Measurements from ENCODE around the gene CDKN1C.

The CDKN1C gene

GRCh38 chr11:2928605-2929530 lies 43.3 kb upstream of the CDKN1C start, which contains the start of gene PHLDA2:
PHLDA2 (minus strand) TSS chr11:2929420; CDS start chr11:2929364, 56 bp downstream.
- Histone ChIP-seq H3K9ac (ENCODE audit: low read length) (peak within 1 kb of the TSS; percentile 81), H3K27me3 (ENCODE audit: control insufficient read depth, insufficient read depth, low read length) (peaks cover 32% of the 10 kb centered on the region), H3K27ac (ENCODE audit: low read depth, low read length) (peak within 1 kb of the TSS; percentile 42; the same call in 1 of the 2 replicates), H3K4me1 (ENCODE audit: control insufficient read depth, insufficient read depth, low read length) (peaks cover 29% of the 10 kb centered on the region), H3K4me3 (ENCODE audit: low read depth, low read length) (peak within 1 kb of the TSS; percentile 84), H3K9me3 (ENCODE audit: control insufficient read depth, insufficient read depth, low read depth, low read length) (no peaks in the 10 kb centered on the region), H3K36me3 (ENCODE audit: control insufficient read depth, insufficient read depth, low read length) (no peaks in the 10 kb centered on the region)

DNA sequence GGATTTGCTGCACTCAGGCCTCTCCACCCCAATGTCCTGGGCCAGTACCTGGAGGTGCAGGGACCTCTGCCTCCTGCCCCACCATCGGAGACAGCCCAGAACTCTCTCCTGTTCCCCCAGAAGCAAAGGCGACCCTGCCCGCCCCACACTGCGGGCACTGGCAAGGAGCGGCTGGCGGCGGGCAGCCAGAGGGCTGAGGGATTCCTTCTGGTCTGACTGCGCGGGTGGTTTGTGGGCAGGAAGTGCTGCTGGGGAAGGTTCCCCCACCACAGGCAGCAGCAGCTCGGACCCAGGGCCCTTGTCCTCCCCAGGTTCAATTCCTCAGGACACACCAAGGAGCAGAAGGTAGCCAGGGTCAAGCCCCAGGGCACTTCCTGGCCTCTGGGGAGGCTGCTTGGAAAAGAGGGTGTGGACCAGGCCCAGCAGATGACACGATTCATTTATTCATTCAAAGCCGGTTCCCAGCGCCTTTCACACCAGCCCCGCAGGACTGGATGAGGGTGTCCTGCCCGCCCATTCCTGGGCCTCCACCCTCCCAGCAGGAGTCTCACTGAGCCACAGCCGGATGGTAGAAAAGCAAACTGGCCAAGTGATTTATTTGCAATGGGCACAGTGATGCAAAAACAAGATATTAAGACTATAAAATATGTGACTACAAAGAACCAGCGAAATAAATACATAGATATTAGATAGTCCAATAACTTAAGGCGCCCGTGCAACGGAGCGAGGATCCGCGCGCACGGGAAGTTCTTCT lies 42.5 kb upstream of the CDKN1C start:
- Histone ChIP-seq H3K9ac (ENCODE audit: low read length) (peak overlapping the region; percentile 81), H3K27me3 (ENCODE audit: control insufficient read depth, insufficient read depth, low read length) (peaks cover 32% of the 10 kb centered on the region), H3K36me3 (ENCODE audit: control insufficient read depth, insufficient read depth, low read length) (no peaks in the 10 kb centered on the region), H3K4me3 (ENCODE audit: low read depth, low read length) (peak overlapping the region; percentile 84), H3K9me3 (ENCODE audit: control insufficient read depth, insufficient read depth, low read depth, low read length) (no peaks in the 10 kb centered on the region), H3K27ac (ENCODE audit: low read depth, low read length) (no peak overlapping the region; the same call in 1 of the 2 replicates), H3K4me1 (ENCODE audit: control insufficient read depth, insufficient read depth, low read length) (peaks cover 26% of the 10 kb centered on the region)

GRCh38 chr11:2927121-2927800 lies 41.7 kb upstream of the CDKN1C start:
- peak overlapping the region; percentile 81 for H3K9ac ChIP-seq (ENCODE audit: low read length)

GRCh38 chr11:2926611-2927051 lies 41.1 kb upstream of the CDKN1C start:
- Histone ChIP-seq H3K27me3 (ENCODE audit: control insufficient read depth, insufficient read depth, low read length) (peaks cover 32% of the 10 kb centered on the region), H3K4me1 (ENCODE audit: control insufficient read depth, insufficient read depth, low read length) (peaks cover 22% of the 10 kb centered on the region), H3K9ac (ENCODE audit: low read length) (no peak overlapping the region), H3K36me3 (ENCODE audit: control insufficient read depth, insufficient read depth, low read length) (no peaks in the 10 kb centered on the region), H3K4me3 (ENCODE audit: low read depth, low read length) (peak overlapping the region; percentile 6; the same call in 1 of the 2 replicates), H3K9me3 (ENCODE audit: control insufficient read depth, insufficient read depth, low read depth, low read length) (no peaks in the 10 kb centered on the region), H3K27ac (ENCODE audit: low read depth, low read length) (no peak overlapping the region)

More at GRCh38 chr11:2927121-2927800, 41.7 kb upstream of the CDKN1C start:
- peak overlapping the region; percentile 84; the same call in 1 of the 2 replicates for H3K4me3 ChIP-seq (ENCODE audit: low read depth, low read length)
- no peaks in the 10 kb centered on the region for H3K36me3 ChIP-seq (ENCODE audit: control insufficient read depth, insufficient read depth, low read length)
- no peak overlapping the region for H3K27ac ChIP-seq (ENCODE audit: low read depth, low read length)
- H3K4me1 ChIP-seq (ENCODE audit: control insufficient read depth, insufficient read depth, low read length), result peaks cover 22% of the 10 kb centered on the region
- peaks cover 32% of the 10 kb centered on the region for H3K27me3 ChIP-seq (ENCODE audit: control insufficient read depth, insufficient read depth, low read length)
- H3K9me3 ChIP-seq (ENCODE audit: control insufficient read depth, insufficient read depth, low read depth, low read length), result no peaks in the 10 kb centered on the region

DNA sequence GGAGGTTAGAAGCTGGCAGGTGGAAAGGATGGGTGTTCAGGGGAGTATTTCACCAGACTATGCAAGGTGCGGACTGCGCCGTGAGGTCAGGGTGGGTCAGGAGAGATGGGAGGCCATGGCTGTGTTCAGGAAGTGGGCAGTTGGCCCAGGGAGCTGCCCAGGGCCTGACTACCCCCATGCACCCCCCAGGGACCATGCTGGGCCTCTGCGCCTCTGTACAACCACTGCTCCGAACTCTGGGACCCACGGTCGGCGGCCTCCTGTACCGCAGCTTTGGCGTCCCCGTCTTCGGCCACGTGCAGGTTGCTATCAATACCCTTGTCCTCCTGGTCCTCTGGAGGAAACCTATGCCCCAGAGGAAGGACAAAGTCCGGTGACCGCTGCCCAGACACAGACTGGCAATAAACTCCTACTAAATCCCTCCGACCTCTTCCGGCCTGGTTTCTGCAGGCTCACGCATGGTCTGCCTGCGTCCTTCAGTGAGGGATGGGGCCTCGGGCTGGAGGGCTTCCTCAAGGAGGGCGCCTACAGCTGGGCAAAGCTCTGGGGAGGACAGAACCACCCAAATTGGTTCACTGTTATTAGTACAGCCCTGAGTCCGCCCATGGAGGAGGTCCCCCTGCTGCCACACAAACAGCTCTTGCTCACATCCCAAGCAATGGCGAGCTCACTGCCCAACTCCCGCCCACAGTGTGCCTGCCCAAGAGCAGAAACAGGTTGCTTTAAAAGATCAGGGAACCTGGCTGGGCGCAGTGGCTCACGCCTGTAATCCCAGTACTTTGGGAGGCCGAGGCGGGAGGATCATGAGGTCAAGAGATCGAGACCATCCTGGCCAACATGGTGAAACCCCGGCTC lies 39.5 kb upstream of the CDKN1C start:
- Histone ChIP-seq H3K4me1 (ENCODE audit: control insufficient read depth, insufficient read depth, low read length) (peaks cover 18% of the 10 kb centered on the region; the same call in 1 of the 2 replicates), H3K36me3 (ENCODE audit: control insufficient read depth, insufficient read depth, low read length) (no peaks in the 10 kb centered on the region), H3K4me3 (ENCODE audit: low read depth, low read length) (no peak overlapping the region), H3K27ac (ENCODE audit: low read depth, low read length) (no peak overlapping the region), H3K9me3 (ENCODE audit: control insufficient read depth, insufficient read depth, low read depth, low read length) (no peaks in the 10 kb centered on the region), H3K9ac (ENCODE audit: low read length) (no peak overlapping the region), H3K27me3 (ENCODE audit: control insufficient read depth, insufficient read depth, low read length) (peaks cover 32% of the 10 kb centered on the region)

GRCh38 chr11:2924381-2924780 lies 38.8 kb upstream of the CDKN1C start:
- Histone ChIP-seq H3K27ac (ENCODE audit: low read depth, low read length) (no peak overlapping the region), H3K9me3 (ENCODE audit: control insufficient read depth, insufficient read depth, low read depth, low read length) (no peaks in the 10 kb centered on the region), H3K4me1 (ENCODE audit: control insufficient read depth, insufficient read depth, low read length) (peaks cover 18% of the 10 kb centered on the region; the same call in 1 of the 2 replicates), H3K27me3 (ENCODE audit: control insufficient read depth, insufficient read depth, low read length) (peaks cover 25% of the 10 kb centered on the region), H3K36me3 (ENCODE audit: control insufficient read depth, insufficient read depth, low read length) (no peaks in the 10 kb centered on the region), H3K9ac (ENCODE audit: low read length) (no peak overlapping the region), H3K4me3 (ENCODE audit: low read depth, low read length) (no peak overlapping the region)

DNA sequence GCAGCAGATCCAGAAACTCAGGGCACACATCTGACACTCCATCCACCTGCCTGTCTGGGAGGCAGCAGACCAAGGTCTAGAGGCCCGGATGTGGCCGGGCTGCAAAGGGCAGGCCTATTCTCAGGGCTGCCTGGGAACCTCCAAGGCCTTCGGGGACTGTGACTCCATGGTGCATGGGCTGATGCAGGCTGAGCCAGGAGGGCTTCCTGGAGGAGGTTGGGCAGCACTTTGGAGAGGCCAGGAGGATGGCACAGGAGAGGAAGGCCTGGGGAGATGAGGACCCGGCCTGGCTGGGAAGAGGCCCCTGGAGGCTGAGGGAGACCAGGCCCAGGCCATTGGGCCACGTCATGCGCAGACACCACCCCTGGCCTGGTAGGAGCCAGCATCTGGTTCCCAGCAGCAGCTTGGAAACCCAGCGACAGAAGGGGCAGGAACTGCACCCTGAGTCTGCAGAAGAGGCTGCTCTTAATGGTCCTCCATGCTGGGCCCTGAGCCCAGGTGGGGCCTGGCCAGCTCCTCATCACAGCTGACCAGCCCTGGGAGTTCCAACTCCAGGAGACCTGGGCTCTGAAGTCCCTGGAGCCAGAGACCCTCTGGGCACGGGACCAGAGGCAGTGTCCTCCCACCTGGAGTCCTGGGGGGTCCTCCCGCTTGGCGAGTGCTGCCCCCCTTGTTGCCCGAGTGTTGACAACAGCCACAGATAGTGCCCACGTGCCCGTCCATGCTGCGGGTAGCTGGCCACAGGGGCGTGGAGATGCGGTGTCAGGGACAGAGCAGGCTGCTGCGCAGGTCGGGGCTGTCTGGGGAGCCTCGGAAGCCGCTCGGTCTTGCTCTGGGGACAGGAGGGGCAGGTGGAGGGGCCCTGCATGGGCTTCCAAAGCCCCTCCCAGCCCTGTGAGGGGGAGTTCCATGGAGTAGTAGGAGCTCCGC lies 38.1 kb upstream of the CDKN1C start:
- Histone ChIP-seq H3K9ac (ENCODE audit: low read length) (no peak overlapping the region), H3K27me3 (ENCODE audit: control insufficient read depth, insufficient read depth, low read length) (peaks cover 20% of the 10 kb centered on the region), H3K9me3 (ENCODE audit: control insufficient read depth, insufficient read depth, low read depth, low read length) (no peaks in the 10 kb centered on the region), H3K27ac (ENCODE audit: low read depth, low read length) (no peak overlapping the region), H3K4me3 (ENCODE audit: low read depth, low read length) (no peak overlapping the region), H3K4me1 (ENCODE audit: control insufficient read depth, insufficient read depth, low read length) (peaks cover 18% of the 10 kb centered on the region; the same call in 1 of the 2 replicates), H3K36me3 (ENCODE audit: control insufficient read depth, insufficient read depth, low read length) (no peaks in the 10 kb centered on the region)

DNA sequence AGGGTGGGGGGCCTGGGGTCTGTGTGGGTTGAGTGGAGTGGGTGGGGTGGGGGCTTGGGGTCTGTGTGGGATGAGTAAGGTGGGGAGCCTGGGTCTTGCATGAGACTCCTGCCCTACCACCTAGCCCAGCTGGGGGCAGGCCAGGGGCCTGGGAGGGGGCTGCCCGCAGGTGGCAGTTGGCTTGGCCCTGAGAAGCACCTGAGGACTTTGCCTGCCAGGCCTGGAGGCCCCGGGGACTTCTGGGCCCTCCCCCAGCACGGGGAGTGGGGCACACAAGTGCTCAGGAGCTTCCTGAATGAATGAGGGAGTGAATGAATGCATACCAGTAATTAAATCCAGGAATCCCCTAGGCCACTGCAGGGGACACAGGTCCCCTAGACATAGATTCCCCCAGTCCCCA lies 37.1 kb upstream of the CDKN1C start:
- no peak overlapping the region for H3K4me3 ChIP-seq (ENCODE audit: low read depth, low read length)
- no peak overlapping the region for H3K9ac ChIP-seq (ENCODE audit: low read length)
- H3K27me3 ChIP-seq (ENCODE audit: control insufficient read depth, insufficient read depth, low read length), result peaks cover 9% of the 10 kb centered on the region
- H3K4me1 ChIP-seq (ENCODE audit: control insufficient read depth, insufficient read depth, low read length), result peaks cover 11% of the 10 kb centered on the region; the same call in 1 of the 2 replicates
- H3K27ac ChIP-seq (ENCODE audit: low read depth, low read length), result no peak overlapping the region
- no peaks in the 10 kb centered on the region for H3K36me3 ChIP-seq (ENCODE audit: control insufficient read depth, insufficient read depth, low read length)
- no peaks in the 10 kb centered on the region for H3K9me3 ChIP-seq (ENCODE audit: control insufficient read depth, insufficient read depth, low read depth, low read length)

- Histone ChIP-seq H3K27ac (ENCODE audit: low read depth, low read length) (no peak overlapping the region), H3K9me3 (ENCODE audit: control insufficient read depth, insufficient read depth, low read depth, low read length) (no peaks in the 10 kb centered on the region), H3K36me3 (ENCODE audit: control insufficient read depth, insufficient read depth, low read length) (no peaks in the 10 kb centered on the region), H3K4me3 (ENCODE audit: low read depth, low read length) (no peak overlapping the region), H3K27me3 (ENCODE audit: control insufficient read depth, insufficient read depth, low read length) (peaks cover 2% of the 10 kb centered on the region), H3K9ac (ENCODE audit: low read length) (no peak overlapping the region), H3K4me1 (ENCODE audit: control insufficient read depth, insufficient read depth, low read length) (peaks cover 4% of the 10 kb centered on the region; the same call in 1 of the 2 replicates)
Measured at GRCh38 chr11:2921742-2922493, 36.3 kb upstream of the CDKN1C start.

Measured in HUES6 (cell line).